ENCODE data around the gene GARNL3. TPM values are rescaled to one million over a fixed set of nuclear protein-coding genes. Genes with fewer than 3 reads are reported as not detected.

Gene GARNL3
- total and polyA plus RNA-seq, 2 donors (not counting 1 experiment from before 2014, with no cell fraction given): 1.5 to 12.6 TPM

- 23% methylated on average over 37 of the region's 42 CpGs for WGBS (ENCODE audit: insufficient coverage)
- ChIA-PET CTCF (interaction anchor here (1.0 to 5.1 kb wide), 4 partner anchors 10 to 18 kb away, joined by 3 to 30 read pairs (median 12); no protein-coding TSS in a partner anchor), POLR2A (interaction anchor here (0.8 to 3.0 kb wide), 2 partner anchors 19 to 171 kb away, joined by 3 to 19 read pairs; partner anchors contain the start of gene SLC2A8)
- H3K79me2 ChIP-seq (ENCODE audit: control insufficient read depth, insufficient read depth, low read length): no peaks in the 10 kb centered on the region
- H3K4me1 ChIP-seq (ENCODE audit: control insufficient read depth in 2 of 2, insufficient read depth in 2 of 2, low read length in 2 of 2): peaks cover 21 to 33% of the 10 kb centered on the region in 2 donors
- no peaks in the 10 kb centered on the region for H3K36me3 ChIP-seq (replicated peaks in 1 of 2; ENCODE audit: control extremely low read depth in 1 of 2, control insufficient read depth in 1 of 2, extremely low read depth in 1 of 2, insufficient read depth in 2 of 2, low read length in 1 of 2)
- ATAC-seq (ENCODE audit: low read depth): no peak
- peaks cover 0 to 9% (median 3%) of the 10 kb centered on the region in 4 experiments for H3K27me3 ChIP-seq (replicated peaks in 1 of 4; ENCODE audit: control extremely low read depth in 1 of 4, control insufficient read depth in 3 of 4, insufficient read depth in 4 of 4, low read length in 3 of 4)
- peaks cover 40% of the 10 kb centered on the region for H3K4me1 Mint-ChIP-seq
- H3K4me2 ChIP-seq (replicated peaks; ENCODE audit: low read depth, low read length, poor library complexity, severe bottlenecking): peak overlapping the region; percentile 100
- no peak overlapping the region for H3K27ac ChIP-seq (ENCODE audit: low read length in 2 of 2)
- H2AFZ ChIP-seq (ENCODE audit: insufficient read depth, low read depth, low read length, poor library complexity, severe bottlenecking): peak overlapping the region; percentile 93
- H3K27me3 Mint-ChIP-seq: peaks cover 4% of the 10 kb centered on the region
- intact Hi-C loops (cut with micrococcal nuclease): loop anchor here (1.0 to 2.0 kb wide), 5 partner anchors 19 to 691 kb away; partner anchors contain the start of genes ST6GALNAC4, TTC16 and ZNF79
- no peaks in the 10 kb centered on the region for H4K20me1 ChIP-seq (ENCODE audit: control insufficient read depth, insufficient read depth, low read length, poor library complexity, severe bottlenecking)
- peak overlapping the region; percentile 75 for H3K9ac ChIP-seq (ENCODE audit: low read length)
- peak overlapping the region; percentile 88 for H3K4me3 Mint-ChIP-seq
- peak overlapping the region in 4 of 5 experiments; percentile 45 to 80 (median 66) for H3K4me3 ChIP-seq (ENCODE audit: control extremely low read depth in 1 of 5, extremely low read depth in 1 of 5, insufficient read depth in 1 of 5, low read depth in 2 of 5, low read length in 4 of 5)
- peak overlapping the region; percentile 89 for H3K27ac Mint-ChIP-seq
- H3K9me3 Mint-ChIP-seq (ENCODE audit: insufficient read depth): no peaks in the 10 kb centered on the region
- TF ChIP-seq, protein P1, sequence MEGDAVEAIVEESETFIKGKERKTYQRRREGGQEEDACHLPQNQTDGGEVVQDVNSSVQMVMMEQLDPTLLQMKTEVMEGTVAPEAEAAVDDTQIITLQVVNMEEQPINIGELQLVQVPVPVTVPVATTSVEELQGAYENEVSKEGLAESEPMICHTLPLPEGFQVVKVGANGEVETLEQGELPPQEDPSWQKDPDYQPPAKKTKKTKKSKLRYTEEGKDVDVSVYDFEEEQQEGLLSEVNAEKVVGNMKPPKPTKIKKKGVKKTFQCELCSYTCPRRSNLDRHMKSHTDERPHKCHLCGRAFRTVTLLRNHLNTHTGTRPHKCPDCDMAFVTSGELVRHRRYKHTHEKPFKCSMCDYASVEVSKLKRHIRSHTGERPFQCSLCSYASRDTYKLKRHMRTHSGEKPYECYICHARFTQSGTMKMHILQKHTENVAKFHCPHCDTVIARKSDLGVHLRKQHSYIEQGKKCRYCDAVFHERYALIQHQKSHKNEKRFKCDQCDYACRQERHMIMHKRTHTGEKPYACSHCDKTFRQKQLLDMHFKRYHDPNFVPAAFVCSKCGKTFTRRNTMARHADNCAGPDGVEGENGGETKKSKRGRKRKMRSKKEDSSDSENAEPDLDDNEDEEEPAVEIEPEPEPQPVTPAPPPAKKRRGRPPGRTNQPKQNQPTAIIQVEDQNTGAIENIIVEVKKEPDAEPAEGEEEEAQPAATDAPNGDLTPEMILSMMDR (IDR thresholded peaks at IDR 0.05): no peak
- no peak for TF ChIP-seq EZH2 (IDR thresholded peaks at IDR 0.05; ENCODE audit: borderline replicate concordance, insufficient read depth, low read depth, low read length, poor library complexity, severe bottlenecking)
- peaks cover 0 to 3% (median 0%) of the 10 kb centered on the region in 3 donors for H3K9me3 ChIP-seq (ENCODE audit: control extremely low read depth in 1 of 3, control insufficient read depth in 2 of 3, insufficient read depth in 1 of 3, low read length in 2 of 3)
- DNase-seq: no peak
Observed at GRCh38 chr9:127225801-127226625, 38.6 kb upstream of the GARNL3 start.
